Epithelial cell of proximal tubule (primary cell): Measurements from ENCODE around the gene CFAP298. TPM values are rescaled to one million over a fixed set of nuclear protein-coding genes. Genes with fewer than 3 reads are reported as not detected.

Experiments used
- DNase-seq: peaks from one replicate; pipeline ENCODE4 v3.0.0-alpha.2; 2011; ENCODE audit warnings: low read depth
- H3K4me3 ChIP-seq: 2 replicates; pipeline ENCODE4 v1.5.1; 2011; ENCODE audit warnings: low read depth, mild to moderate bottlenecking, low read length
- CTCF ChIP-seq: conservative IDR thresholded peaks from 2 replicates; pipeline ENCODE4 v1.5.1; 2012; ENCODE audit warnings: low read depth, mild to moderate bottlenecking, low read length
- total RNA-seq: library from RNA; depleted of rRNA; stranded (reverse); fragments of >200 nt; gene quantifications from 2 replicates; pipeline ENCODE4 v1.2.3, GENCODE V29; 2015

CFAP298 gene
- total RNA-seq, 1 donor from 2014 or later, result 70.5 TPM

- no peak for TF ChIP-seq CTCF
- DNase-seq, result no peak
- H3K4me3 ChIP-seq, result no peak within 1 kb of the TSS
Measured at GRCh38 chr21:32585042-32585710, 27.0 kb downstream of the CFAP298 start, which contains the start of gene TCP10L. Gene TCP10L (minus strand): TSS chr21:32585523. CDS start chr21:32584304, 1,219 bp downstream.

- DNase-seq, result no peak
- TF ChIP-seq CTCF, result no peak
- no peak overlapping the region for H3K4me3 ChIP-seq
Measured at GRCh38 chr21:32584472-32584871, 27.7 kb downstream of the CFAP298 start.

- no peak for TF ChIP-seq CTCF
- no peak for DNase-seq
- H3K4me3 ChIP-seq, result no peak overlapping the region
Measured at GRCh38 chr21:32581732-32582131, 30.4 kb downstream of the CFAP298 start.

- H3K4me3 ChIP-seq, result no peak overlapping the region
- no peak for DNase-seq
- no peak for TF ChIP-seq CTCF
Measured at GRCh38 chr21:32580949-32581348, 31.2 kb downstream of the CFAP298 start.

- no peak overlapping the region for H3K4me3 ChIP-seq
- TF ChIP-seq CTCF, result peak; percentile 13
- no peak for DNase-seq
Measured at GRCh38 chr21:32578107-32578691, 34.0 kb downstream of the CFAP298 start.

- H3K4me3 ChIP-seq, result no peak overlapping the region
- no peak for DNase-seq
- TF ChIP-seq CTCF, result no peak
Measured at GRCh38 chr21:32576011-32576410, 36.2 kb downstream of the CFAP298 start.
